Progenitor cell of endocrine pancreas (in vitro differentiated cells): ENCODE measurements around the gene DNAJC22. TPM values are rescaled to one million over a fixed set of nuclear protein-coding genes. Genes with fewer than 3 reads are reported as not detected.
A peak's percentile ranks its signal among the peaks of the same experiment; 100 is the strongest.

ENCODE experiments used
- DNase-seq: peaks from one replicate; pipeline ENCODE4 v3.0.0; 2021; ENCODE audit warnings: low spot score; ENCODE audit not compliant: unreplicated experiment
- H3K27ac Mint-ChIP-seq: 2 replicates; pipeline ENCODE4 v1.8.0; 2021; ENCODE audit warnings: mild to moderate bottlenecking, moderate library complexity, mixed read lengths
- H3K27me3 Mint-ChIP-seq: 2 replicates; pipeline ENCODE4 v1.8.0; 2021; ENCODE audit warnings: mixed read lengths
- H3K36me3 Mint-ChIP-seq: 2 replicates; pipeline ENCODE4 v1.8.0; 2022; ENCODE audit warnings: mixed read lengths; ENCODE audit not compliant: insufficient read depth
- H3K4me1 Mint-ChIP-seq: 2 replicates; pipeline ENCODE4 v1.8.0; 2021; ENCODE audit warnings: low read depth, mixed read lengths
- H3K4me3 Mint-ChIP-seq: 2 replicates; pipeline ENCODE4 v1.8.0; 2021; ENCODE audit warnings: low read depth, mild to moderate bottlenecking, moderate library complexity, mixed read lengths
- H3K9me3 Mint-ChIP-seq: 2 replicates; pipeline ENCODE4 v1.8.0; 2021; ENCODE audit warnings: low read depth, mixed read lengths
- CTCF ChIP-seq: fragments of 200-600 bp; sonication (generic); IDR thresholded peaks from one replicate; pipeline ENCODE4 v1.5.0; 2021; ENCODE audit warnings: antibody characterized with exemption, mild to moderate bottlenecking; ENCODE audit not compliant: unreplicated experiment
- long read RNA-seq: library from polyadenylated mRNA; unstranded; transcript quantifications from one replicate; pipeline ENCODE4 v2.0.0, GENCODE V29; 2020
- total RNA-seq: library from RNA; stranded (reverse); gene quantifications from 2 replicates; pipeline ENCODE4 v1.2.1, GENCODE V29; 2021

The DNAJC22 gene
- 36.0 and 38.7 TPM in 2 replicates for total RNA-seq
- long read RNA-seq, transcript DNAJC22-201 (3 exons, 2,059 nt): major isoform, 24 of 54 reads
- long read RNA-seq, partial matches to known transcripts: 14 of 54 reads
- long read RNA-seq, other reads (novel, unspliced or antisense): 16 of 54 reads

- Mint-ChIP-seq H3K36me3 (peaks cover 4% of the 10 kb centered on the region), H3K4me3 (peak within 1 kb of the TSS; percentile 80), H3K27me3 (peaks cover 7% of the 10 kb centered on the region), H3K9me3 (no peaks in the 10 kb centered on the region), H3K27ac (peak within 1 kb of the TSS; percentile 89), H3K4me1 (peaks cover 33% of the 10 kb centered on the region)
- TF ChIP-seq CTCF: no peak
- DNase-seq: no peak
Measured at GRCh38 chr12:49346659-49347310, at the start of gene DNAJC22. Gene DNAJC22 (plus strand): TSS chr12:49346888. CDS start chr12:49348873, 1,985 bp downstream.

DNA sequence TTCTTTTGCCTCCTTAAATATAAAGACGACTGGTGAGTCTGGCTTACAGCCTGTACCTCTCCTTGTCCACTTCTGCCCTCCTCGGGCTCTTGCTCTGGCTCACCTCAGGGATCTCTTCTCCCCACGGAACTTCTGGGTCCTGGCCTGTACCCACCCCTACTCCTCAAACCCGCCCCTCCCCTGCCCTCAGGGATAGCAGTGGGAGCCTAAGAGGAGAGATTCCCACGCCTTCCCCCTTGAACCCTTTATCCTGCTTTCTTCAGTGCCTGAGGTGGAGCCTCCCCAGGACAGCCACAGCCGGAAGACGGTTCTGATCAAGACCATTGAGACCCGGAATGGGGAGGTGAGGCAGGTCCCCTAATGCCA lies 49.0 kb upstream of the DNAJC22 start:
- H3K27ac Mint-ChIP-seq: no peak overlapping the region
- H3K27me3 Mint-ChIP-seq: peaks cover 68% of the 10 kb centered on the region
- H3K4me1 Mint-ChIP-seq: peaks cover 4% of the 10 kb centered on the region
- no peak for TF ChIP-seq CTCF
- DNase-seq: no peak
- no peaks in the 10 kb centered on the region for H3K36me3 Mint-ChIP-seq
- no peaks in the 10 kb centered on the region for H3K9me3 Mint-ChIP-seq
- H3K4me3 Mint-ChIP-seq: no peak overlapping the region

DNA sequence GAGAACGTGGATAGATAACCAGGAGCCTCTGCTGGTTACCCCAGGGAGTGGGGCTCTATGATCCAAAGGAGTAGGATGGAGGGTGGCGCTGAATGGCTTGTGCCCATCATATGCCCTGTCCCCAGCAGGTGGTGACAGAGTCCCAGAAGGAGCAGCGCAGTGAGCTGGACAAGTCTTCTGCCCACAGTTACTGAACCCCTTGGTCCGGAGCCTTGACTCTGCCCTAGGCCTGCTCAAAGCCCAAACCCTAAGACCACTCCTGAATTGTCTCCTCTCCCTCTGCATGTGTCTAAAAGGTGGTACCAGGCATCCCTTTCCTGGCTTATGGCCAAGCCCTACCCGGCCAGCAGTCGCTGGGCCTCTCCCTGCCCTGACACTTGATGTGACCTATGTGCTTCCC lies 48.5 kb upstream of the DNAJC22 start:
- Mint-ChIP-seq H3K27ac (no peak overlapping the region), H3K9me3 (no peaks in the 10 kb centered on the region), H3K4me3 (no peak overlapping the region), H3K27me3 (peaks cover 70% of the 10 kb centered on the region), H3K4me1 (peaks cover 4% of the 10 kb centered on the region), H3K36me3 (no peaks in the 10 kb centered on the region)
- no peak for DNase-seq
- peak; percentile 12 for TF ChIP-seq CTCF

DNA sequence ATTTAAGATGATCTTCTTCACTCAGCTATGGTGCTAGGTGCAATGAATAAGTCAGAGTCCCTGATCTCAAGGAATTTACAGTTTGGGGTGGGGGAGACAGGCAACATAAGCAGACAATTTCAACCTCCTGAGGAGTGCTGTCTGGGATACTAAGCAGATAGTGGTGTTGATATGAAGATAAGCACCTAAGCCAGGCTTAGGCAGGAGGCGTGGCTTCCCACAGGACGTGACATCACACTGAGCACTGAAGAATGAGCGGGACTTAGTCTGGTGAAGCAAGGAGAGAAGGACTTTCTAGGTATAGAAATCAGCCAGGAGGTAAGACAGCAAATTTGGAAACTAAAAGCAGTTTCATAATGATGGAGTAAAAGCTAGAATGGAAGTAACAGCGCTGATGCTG lies 44.9 kb upstream of the DNAJC22 start:
- Mint-ChIP-seq H3K27me3 (peaks cover 57% of the 10 kb centered on the region), H3K9me3 (no peaks in the 10 kb centered on the region), H3K36me3 (no peaks in the 10 kb centered on the region), H3K4me1 (peaks cover 4% of the 10 kb centered on the region), H3K4me3 (no peak overlapping the region), H3K27ac (no peak overlapping the region)
- no peak for DNase-seq
- TF ChIP-seq CTCF: no peak

GRCh38 chr12:49304161-49304560 lies 42.5 kb upstream of the DNAJC22 start:
- DNase-seq: no peak
- no peaks in the 10 kb centered on the region for H3K36me3 Mint-ChIP-seq
- TF ChIP-seq CTCF: no peak
- no peak overlapping the region for H3K27ac Mint-ChIP-seq
- H3K27me3 Mint-ChIP-seq: peaks cover 34% of the 10 kb centered on the region
- no peak overlapping the region for H3K4me3 Mint-ChIP-seq
- no peaks in the 10 kb centered on the region for H3K9me3 Mint-ChIP-seq
- peaks cover 4% of the 10 kb centered on the region for H3K4me1 Mint-ChIP-seq
